HG03575 (cell line): Measurements from ENCODE around the gene DIP2C.
"Not testable (repeated sequence)": the region's sequence is repeated elsewhere in the genome, so short reads cannot be mapped to it uniquely, and the experiment has no call there.

Experiments
- ATAC-seq: cut with Tn5 transposase; IDR thresholded peaks from one replicate; pipeline ENCODE4 v1.9.1; 2021; ENCODE audit not compliant: unreplicated experiment, insufficient number of reproducible peaks, low FRiP score; ENCODE audit errors: extremely low read depth

The DIP2C gene

GRCh38 chr10:593016-593415 lies 96.5 kb downstream of the DIP2C start:
- no peak for ATAC-seq

GRCh38 chr10:591646-592045 lies 97.8 kb downstream of the DIP2C start:
- no peak for ATAC-seq

- ATAC-seq: no peak
These were observed 98.7 kb downstream of the DIP2C start for GRCh38 chr10:590721-591120.

- ATAC-seq: no peak
These were observed 99.3 kb downstream of the DIP2C start for GRCh38 chr10:589961-590680.

- no peak for ATAC-seq
These were observed 101.0 kb downstream of the DIP2C start for GRCh38 chr10:588246-589165.

- ATAC-seq: no peak
These were observed 102.8 kb downstream of the DIP2C start for GRCh38 chr10:586716-587115.

GRCh38 chr10:586151-586550 lies 103.3 kb downstream of the DIP2C start:
- no peak for ATAC-seq

- no peak for ATAC-seq
These were observed 104.0 kb downstream of the DIP2C start for GRCh38 chr10:585502-585901.

GRCh38 chr10:584497-585290 lies 104.8 kb downstream of the DIP2C start:
- ATAC-seq: not testable (repeated sequence)

- no peak for ATAC-seq
These were observed 106.0 kb downstream of the DIP2C start for GRCh38 chr10:583433-583832.

GRCh38 chr10:581776-582330 lies 107.6 kb downstream of the DIP2C start:
- no peak for ATAC-seq

GRCh38 chr10:580778-581177 lies 108.7 kb downstream of the DIP2C start:
- ATAC-seq: no peak

GRCh38 chr10:576130-576465 lies 113.4 kb downstream of the DIP2C start:
- no peak for ATAC-seq

GRCh38 chr10:575402-576129 lies 113.9 kb downstream of the DIP2C start:
- ATAC-seq: no peak

GRCh38 chr10:572696-573095 lies 116.8 kb downstream of the DIP2C start:
- ATAC-seq: no peak

- no peak for ATAC-seq
These were observed 117.6 kb downstream of the DIP2C start for GRCh38 chr10:571688-572451.

GRCh38 chr10:571166-571565 lies 118.3 kb downstream of the DIP2C start:
- ATAC-seq: no peak

GRCh38 chr10:570628-571163 lies 118.8 kb downstream of the DIP2C start:
- ATAC-seq: no peak
